Fibroblast of lung (primary cell): Measurements from ENCODE around the gene GRID2IP.

ENCODE experiments used
- EZH2 ChIP-seq: IDR thresholded peaks from 2 replicates; pipeline ENCODE4 v1.5.1; 2012; ENCODE audit warnings: low read length, control low read depth, mild to moderate bottlenecking; ENCODE audit errors: missing control alignments
- TF ChIP-seq, protein P1 (sequence below), 2 donors: IDR thresholded peaks in 1 of 2; conservative IDR thresholded peaks in 1 of 2; 1 replicate in 1 of 2; 2 replicates in 1 of 2; pipeline ENCODE4 v1.5.1; 2011 to 2012; ENCODE audit warnings: low read length in 2 of 2, control low read depth in 1 of 2, inconsistent platforms in 1 of 2, low read depth in 1 of 2, mild to moderate bottlenecking in 1 of 2

DNA sequence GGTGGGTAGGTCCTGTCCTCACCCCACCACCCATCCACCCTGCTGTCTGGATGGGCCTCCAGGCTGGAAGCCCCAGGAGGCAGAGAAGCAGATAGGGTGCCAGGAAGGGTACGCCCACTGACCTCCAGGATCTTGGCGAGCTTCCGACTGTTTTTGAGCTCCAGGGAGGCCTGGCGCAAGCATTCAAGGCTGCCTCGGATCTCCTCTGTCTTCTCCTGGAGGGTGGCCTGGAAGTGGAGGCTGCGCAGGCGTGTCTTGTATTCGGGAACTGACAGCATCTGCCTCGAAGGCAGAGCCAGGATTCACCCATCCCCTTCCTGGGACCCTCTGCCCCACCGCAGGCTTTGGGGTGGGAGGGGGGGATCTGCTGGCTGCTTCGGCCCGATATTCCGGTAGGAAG, 48.4 kb downstream of the GRID2IP start:
- TF ChIP-seq, protein P1, sequence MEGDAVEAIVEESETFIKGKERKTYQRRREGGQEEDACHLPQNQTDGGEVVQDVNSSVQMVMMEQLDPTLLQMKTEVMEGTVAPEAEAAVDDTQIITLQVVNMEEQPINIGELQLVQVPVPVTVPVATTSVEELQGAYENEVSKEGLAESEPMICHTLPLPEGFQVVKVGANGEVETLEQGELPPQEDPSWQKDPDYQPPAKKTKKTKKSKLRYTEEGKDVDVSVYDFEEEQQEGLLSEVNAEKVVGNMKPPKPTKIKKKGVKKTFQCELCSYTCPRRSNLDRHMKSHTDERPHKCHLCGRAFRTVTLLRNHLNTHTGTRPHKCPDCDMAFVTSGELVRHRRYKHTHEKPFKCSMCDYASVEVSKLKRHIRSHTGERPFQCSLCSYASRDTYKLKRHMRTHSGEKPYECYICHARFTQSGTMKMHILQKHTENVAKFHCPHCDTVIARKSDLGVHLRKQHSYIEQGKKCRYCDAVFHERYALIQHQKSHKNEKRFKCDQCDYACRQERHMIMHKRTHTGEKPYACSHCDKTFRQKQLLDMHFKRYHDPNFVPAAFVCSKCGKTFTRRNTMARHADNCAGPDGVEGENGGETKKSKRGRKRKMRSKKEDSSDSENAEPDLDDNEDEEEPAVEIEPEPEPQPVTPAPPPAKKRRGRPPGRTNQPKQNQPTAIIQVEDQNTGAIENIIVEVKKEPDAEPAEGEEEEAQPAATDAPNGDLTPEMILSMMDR (conservative IDR thresholded peaks at IDR 0.05 in 1 of 2, IDR thresholded peaks at IDR 0.05 in 1 of 2; ENCODE audit: low read depth in 1 of 2, low read length in 2 of 2), result no peak
- peak; percentile 39 for TF ChIP-seq EZH2
